HTR-8/SVneo (cell line): ENCODE measurements around the gene ARHGAP10.
"Not testable (repeated sequence)": the region's sequence is repeated elsewhere in the genome, so short reads cannot be mapped to it uniquely, and the experiment has no call there.

Experiments used
- DNase-seq: peaks from one replicate; pipeline ENCODE4 v3.0.0; 2011; ENCODE audit warnings: low spot score, mixed read lengths; ENCODE audit not compliant: insufficient read length
- FAIRE-seq: peaks from 2 replicates; lab custom pipeline; 2011; peaks lifted over from hg19 to GRCh38; lab: Jason Lieb, UNC

Gene ARHGAP10

DNA sequence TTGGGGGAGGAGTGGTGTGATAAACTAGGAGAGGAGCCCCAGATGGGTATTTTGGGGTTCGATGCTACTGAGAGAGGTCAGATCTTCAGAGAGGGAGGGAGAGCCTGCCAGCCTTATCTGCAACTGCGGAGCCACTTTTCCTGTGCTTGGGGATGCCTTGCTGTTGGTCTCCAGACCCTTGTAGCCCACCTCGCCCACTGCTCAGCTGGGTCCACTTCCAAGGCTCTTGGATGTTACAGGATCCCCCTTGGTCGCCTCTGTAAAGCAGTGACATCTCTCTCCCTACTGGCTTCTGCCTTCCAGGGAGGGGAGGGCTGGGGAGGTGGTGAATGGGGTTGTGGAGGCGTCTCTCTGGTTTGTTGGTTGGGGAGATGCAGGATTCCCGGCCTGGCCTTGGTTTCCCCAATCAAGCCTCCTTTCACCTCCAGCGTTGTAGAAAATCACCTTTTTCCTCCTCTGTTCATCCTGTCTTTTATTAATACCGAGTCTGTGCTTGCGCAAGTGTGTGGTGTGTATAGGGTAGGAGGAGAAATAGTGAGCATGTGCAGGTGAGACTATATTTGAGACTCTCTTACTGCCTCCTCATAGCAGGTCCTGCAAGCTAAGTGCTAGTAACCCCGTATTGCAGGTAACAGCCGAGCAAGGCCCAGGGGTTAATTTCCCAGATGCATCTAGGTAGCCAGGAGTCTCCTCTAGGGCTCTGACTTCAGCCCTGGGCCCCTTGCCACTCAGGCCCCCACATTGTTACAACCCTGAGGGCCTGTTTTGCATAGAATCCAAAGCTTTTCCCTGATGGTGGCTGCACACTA lies 337.4 kb downstream of the ARHGAP10 start:
- no peak for DNase-seq
- no peak for FAIRE-seq

DNA sequence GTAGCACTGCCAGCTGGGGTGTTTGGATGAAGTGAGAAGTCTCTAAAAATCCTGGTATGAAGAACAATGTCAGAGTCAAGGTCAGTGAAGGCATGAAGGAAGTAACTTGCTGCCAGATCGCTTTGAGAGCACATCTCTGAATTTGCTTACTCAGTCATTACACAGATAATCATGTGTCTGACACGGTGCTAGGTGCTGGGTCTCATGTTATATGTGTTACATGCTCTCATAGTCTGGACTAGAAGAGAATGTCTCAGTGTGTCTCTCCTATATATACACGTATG lies 337.9 kb downstream of the ARHGAP10 start:
- DNase-seq (no peak), FAIRE-seq (no peak)

- DNase-seq (no peak), FAIRE-seq (no peak)
Observed at GRCh38 chr4:148071009-148071408, 339.1 kb downstream of the ARHGAP10 start.

GRCh38 chr4:148072789-148073188 lies 340.9 kb downstream of the ARHGAP10 start:
- no peak for DNase-seq
- no peak for FAIRE-seq

- FAIRE-seq (no peak), DNase-seq (no peak)
Observed at GRCh38 chr4:148073349-148073748, 341.5 kb downstream of the ARHGAP10 start.

- DNase-seq (no peak), FAIRE-seq (no peak)
Observed at GRCh38 chr4:148074462-148074861, 342.6 kb downstream of the ARHGAP10 start.

DNA sequence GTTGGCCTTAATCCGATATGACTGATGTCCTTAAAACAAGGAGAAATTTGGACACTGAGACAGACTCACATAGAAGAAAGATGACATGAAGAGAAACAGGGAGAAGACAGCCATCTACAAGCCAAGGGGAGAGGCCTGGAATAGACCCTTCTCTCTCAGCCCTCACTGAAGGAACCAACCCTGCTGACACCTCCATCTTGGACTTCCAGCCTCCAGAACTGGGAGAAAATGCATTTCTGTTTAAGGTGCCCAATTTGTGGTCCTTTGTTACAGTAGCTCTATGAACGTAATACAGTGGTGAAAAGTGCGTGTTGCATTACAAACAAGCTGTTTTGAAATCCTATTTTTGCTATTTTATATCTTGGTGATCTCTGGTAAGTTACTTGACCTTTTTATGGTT lies 343.6 kb downstream of the ARHGAP10 start:
- no peak for DNase-seq
- FAIRE-seq = no peak

- no peak for FAIRE-seq
Observed at GRCh38 chr4:148076964-148077363, 345.1 kb downstream of the ARHGAP10 start.

DNA sequence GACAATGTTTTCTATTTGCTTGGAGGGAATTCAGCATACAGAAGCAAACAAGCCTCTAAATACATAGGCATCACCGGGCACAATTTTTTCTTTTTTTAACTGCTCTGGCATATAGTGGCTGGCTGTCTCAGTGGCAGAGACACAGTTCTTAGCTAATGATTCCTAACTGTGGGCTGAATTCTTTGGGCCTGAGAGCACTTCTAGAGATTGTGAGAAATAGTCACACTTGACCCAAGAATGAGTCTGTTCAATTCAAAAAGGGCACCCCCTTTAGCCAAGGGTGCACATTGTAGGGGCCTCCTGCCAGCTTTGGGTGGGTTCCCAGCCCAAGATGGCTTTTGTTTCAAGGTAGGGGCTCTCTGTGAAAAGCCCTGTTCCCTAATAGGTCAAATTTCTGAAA lies 345.7 kb downstream of the ARHGAP10 start:
- FAIRE-seq (no peak), DNase-seq (no peak)

More at GRCh38 chr4:148076964-148077363, 345.1 kb downstream of the ARHGAP10 start:
- no peak for DNase-seq

- FAIRE-seq = no peak
- DNase-seq = no peak
Observed at GRCh38 chr4:148078061-148078460, 346.2 kb downstream of the ARHGAP10 start.

- DNase-seq (no peak), FAIRE-seq (no peak)
Observed at GRCh38 chr4:148079961-148080360, 348.1 kb downstream of the ARHGAP10 start.

GRCh38 chr4:148081267-148081666 lies 349.4 kb downstream of the ARHGAP10 start:
- DNase-seq = no peak
- no peak for FAIRE-seq

GRCh38 chr4:148081745-148082144 lies 349.9 kb downstream of the ARHGAP10 start:
- FAIRE-seq (no peak), DNase-seq (no peak)

DNA sequence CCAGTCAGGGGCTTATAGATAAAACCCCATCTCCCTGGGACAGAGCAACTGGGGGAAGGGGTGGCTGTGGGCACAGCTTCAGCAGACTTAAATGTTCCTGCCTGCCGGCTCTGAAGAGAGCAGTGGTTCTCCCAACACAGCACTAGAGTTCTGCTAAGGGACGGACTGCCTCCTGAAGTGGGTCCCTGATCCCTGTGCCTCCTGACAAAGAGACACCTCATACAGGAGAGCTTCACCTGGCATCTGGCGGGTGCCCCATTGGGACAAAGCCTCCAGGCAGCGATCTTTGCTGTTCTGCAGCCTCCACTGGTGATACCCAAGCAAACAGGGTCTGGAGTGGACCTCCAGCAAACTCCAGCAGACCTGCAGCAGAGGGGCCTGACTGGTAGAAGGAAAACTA lies 351.2 kb downstream of the ARHGAP10 start:
- DNase-seq, FAIRE-seq: not testable (repeated sequence)

- DNase-seq (no peak), FAIRE-seq (no peak)
Observed at GRCh38 chr4:148089624-148090023, 357.7 kb downstream of the ARHGAP10 start.

DNA sequence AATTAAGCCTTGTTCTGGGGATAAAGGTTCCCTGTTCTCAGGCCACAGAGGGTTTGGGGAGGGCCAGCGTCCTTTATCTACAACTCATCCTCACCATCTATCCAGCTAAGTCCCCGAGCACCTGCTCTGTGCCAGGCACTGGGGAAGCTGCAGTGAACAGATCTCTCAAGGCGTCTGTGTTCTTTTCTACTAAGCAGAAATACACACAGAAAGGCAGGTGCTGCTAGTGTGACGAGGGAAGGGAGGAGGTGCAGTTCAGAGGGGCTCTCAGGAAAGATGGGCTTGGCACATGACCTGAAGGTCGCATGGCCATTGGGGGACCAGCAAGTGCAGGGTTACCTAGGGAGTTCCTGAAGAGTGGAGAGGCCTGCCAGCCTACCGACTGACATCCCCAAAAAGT lies 358.1 kb downstream of the ARHGAP10 start:
- FAIRE-seq = no peak
- DNase-seq = no peak

GRCh38 chr4:148090503-148091476 lies 358.9 kb downstream of the ARHGAP10 start:
- DNase-seq (no peak), FAIRE-seq (no peak)

DNA sequence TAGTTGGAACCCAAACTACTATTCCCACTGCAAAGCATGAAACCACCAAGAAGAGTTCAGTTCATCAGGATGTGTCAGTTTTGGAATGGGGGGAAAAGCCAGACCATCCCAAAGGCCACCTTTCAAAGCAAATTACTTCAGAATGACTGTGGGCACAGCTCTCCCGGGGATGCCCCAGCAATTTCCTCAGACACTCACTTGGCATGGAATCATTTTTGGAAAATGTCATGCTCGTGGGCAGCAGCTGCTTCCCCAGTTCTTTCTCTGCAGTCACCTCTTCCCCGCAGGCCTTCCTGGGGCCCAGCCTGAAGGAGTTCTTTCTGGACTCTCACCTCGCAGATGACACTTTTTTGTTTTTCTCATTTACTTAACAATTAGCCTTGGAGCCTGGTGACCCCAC lies 360.0 kb downstream of the ARHGAP10 start:
- FAIRE-seq (no peak), DNase-seq (no peak)

DNA sequence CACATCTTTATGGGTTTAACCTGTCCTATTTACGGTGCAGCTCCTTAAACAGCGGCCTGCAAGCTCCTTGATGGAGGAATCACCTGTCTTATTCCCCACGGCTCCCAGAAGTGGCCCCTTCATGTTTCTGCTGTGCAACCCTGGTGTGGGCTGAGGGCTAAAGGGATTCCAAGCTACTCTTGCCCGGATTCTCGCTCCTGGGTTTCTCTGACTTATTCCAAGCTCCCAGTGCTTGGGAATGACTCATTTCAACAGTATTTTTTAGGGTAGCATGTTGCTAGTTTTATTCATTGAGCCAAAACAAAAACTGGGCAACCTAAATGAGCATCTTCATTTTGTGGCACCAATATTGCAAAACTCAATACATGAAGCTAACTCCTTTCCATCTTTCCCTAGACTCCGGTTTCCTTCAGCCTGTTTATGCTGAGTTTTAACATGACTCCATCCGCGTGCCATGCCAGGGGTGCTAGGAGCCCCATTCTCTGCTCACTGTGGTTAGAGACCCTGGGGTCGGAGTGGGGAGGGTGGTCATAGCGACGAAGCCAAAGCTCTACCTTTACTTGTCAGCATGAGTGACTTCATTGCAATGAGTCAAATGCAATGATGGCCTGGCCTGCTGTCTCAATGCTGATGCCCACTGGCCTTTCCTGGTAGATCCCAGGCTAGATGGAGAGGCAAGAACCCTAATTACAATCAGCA lies 360.6 kb downstream of the ARHGAP10 start:
- FAIRE-seq (no peak), DNase-seq (no peak)

GRCh38 chr4:148093065-148093464 lies 361.2 kb downstream of the ARHGAP10 start:
- DNase-seq (no peak), FAIRE-seq (no peak)

DNA sequence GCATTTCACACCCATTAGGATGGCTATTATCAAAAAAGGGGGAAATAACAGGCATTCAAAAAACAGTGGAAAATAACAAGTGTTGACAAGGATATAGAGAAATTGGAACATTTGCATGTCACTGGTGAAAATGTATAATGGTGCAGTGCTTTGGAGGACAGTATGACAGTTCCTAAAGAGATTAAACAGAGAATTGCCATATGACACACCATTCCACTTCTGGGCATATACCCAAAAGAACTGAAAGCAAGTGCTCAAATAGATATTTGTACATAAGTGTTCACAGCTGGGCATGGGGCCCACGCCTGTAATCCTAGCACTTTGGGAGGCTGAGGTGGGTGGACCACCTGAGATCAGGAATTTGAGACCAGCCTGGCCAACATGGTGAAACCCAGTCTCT lies 362.3 kb downstream of the ARHGAP10 start:
- FAIRE-seq = no peak
- DNase-seq = no peak
